SU-DHL-6 (cell line): Measurements from ENCODE around the gene DNMBP.

Experiments
- EZH2phosphoT487 ChIP-seq: fragments of 200-600 bp; sonication (generic), shearing (Covaris generic); conservative IDR thresholded peaks from 2 replicates; pipeline ENCODE4 v1.6.1; 2018; ENCODE audit warnings: mild to moderate bottlenecking, antibody characterized with exemption, low read length, moderate library complexity, mixed read lengths
- TF ChIP-seq, protein P1 (sequence below): fragments of 200-600 bp; sonication (generic); IDR thresholded peaks from one replicate; pipeline ENCODE4 v1.5.1; 2017; ENCODE audit warnings: antibody characterized with exemption, mild to moderate bottlenecking, low read length, moderate library complexity; ENCODE audit not compliant: insufficient read depth, poor library complexity, severe bottlenecking

DNA sequence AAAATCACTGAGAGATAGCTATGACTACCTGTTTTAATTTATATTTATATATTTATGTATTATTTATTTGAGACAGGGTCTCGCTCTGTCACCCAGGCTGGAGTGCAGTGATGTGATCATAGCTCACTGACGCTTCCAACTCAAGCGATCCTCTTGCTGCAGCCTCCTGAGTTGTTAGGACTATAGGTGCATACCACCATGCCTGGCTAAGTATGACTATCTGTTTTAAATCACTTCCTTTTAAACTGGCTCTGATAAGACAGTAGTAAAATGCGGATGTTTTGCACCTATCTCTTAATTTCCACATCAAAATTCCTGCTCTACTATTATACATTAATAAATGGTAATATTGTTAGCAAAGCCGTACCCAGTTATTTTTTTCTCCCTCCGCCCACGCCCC, 41.8 kb downstream of the DNMBP start:
- TF ChIP-seq, protein P1, sequence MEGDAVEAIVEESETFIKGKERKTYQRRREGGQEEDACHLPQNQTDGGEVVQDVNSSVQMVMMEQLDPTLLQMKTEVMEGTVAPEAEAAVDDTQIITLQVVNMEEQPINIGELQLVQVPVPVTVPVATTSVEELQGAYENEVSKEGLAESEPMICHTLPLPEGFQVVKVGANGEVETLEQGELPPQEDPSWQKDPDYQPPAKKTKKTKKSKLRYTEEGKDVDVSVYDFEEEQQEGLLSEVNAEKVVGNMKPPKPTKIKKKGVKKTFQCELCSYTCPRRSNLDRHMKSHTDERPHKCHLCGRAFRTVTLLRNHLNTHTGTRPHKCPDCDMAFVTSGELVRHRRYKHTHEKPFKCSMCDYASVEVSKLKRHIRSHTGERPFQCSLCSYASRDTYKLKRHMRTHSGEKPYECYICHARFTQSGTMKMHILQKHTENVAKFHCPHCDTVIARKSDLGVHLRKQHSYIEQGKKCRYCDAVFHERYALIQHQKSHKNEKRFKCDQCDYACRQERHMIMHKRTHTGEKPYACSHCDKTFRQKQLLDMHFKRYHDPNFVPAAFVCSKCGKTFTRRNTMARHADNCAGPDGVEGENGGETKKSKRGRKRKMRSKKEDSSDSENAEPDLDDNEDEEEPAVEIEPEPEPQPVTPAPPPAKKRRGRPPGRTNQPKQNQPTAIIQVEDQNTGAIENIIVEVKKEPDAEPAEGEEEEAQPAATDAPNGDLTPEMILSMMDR, result no peak
- no peak for TF ChIP-seq EZH2phosphoT487
